GM23338 (cell line): ENCODE measurements around the gene GALNT4. TPM values are rescaled to one million over a fixed set of nuclear protein-coding genes. Genes with fewer than 3 reads are reported as not detected.

Experiments
- ATAC-seq: fragments of 200-7000 bp; cut with Tn5 transposase; 3 replicates; pipeline ENCODE4 v1.9.1; 2020
- DNase-seq: peaks from one replicate; pipeline ENCODE4 v3.0.0-alpha.2; 2015; ENCODE audit warnings: low spot score
- H2AFZ ChIP-seq: fragments of 200-600 bp; sonication (generic); 2 replicates; pipeline ENCODE4 v1.8.0; 2016; ENCODE audit warnings: antibody characterized with exemption, mild to moderate bottlenecking, moderate library complexity
- H3F3A ChIP-seq: fragments of 200-600 bp; sonication (generic); replicated peaks from 2 replicates; pipeline ENCODE4 v1.8.0; 2017; ENCODE audit warnings: antibody characterized with exemption, mixed run types, low read depth
- H3K27ac ChIP-seq: fragments of 200-600 bp; sonication (generic); 2 replicates; pipeline ENCODE4 v1.6.1; 2016; ENCODE audit warnings: low read depth
- H3K27me3 ChIP-seq: fragments of 200-600 bp; sonication (generic); 2 replicates; pipeline ENCODE4 v1.8.0; 2016; ENCODE audit warnings: mild to moderate bottlenecking, mixed run types, moderate library complexity; ENCODE audit not compliant: insufficient read depth
- H3K36me3 ChIP-seq: fragments of 200-600 bp; sonication (generic); 2 replicates; pipeline ENCODE4 v1.8.0; 2016; ENCODE audit warnings: mild to moderate bottlenecking; ENCODE audit not compliant: insufficient read depth
- H3K4me1 ChIP-seq: fragments of 200-600 bp; sonication (generic); 2 replicates; pipeline ENCODE4 v1.8.0; 2016; ENCODE audit warnings: mild to moderate bottlenecking, moderate library complexity; ENCODE audit not compliant: insufficient read depth
- H3K4me2 ChIP-seq: fragments of 200-600 bp; sonication (generic); 2 replicates; pipeline ENCODE4 v1.7.1; 2017; ENCODE audit warnings: mixed run types
- H3K4me3 ChIP-seq: fragments of 200-600 bp; sonication (generic); 2 replicates; pipeline ENCODE4 v1.6.1; 2016; ENCODE audit warnings: mixed run types
- H3K79me2 ChIP-seq: fragments of 200-600 bp; sonication (generic); replicated peaks from 2 replicates; pipeline ENCODE4 v1.8.0; 2017; ENCODE audit warnings: mild to moderate bottlenecking; ENCODE audit not compliant: insufficient read depth
- H3K9me2 ChIP-seq: fragments of 200-600 bp; sonication (generic); 2 replicates; pipeline ENCODE4 v1.8.0; 2017; ENCODE audit not compliant: insufficient read depth
- H4K20me1 ChIP-seq: fragments of 200-600 bp; sonication (generic); replicated peaks from 2 replicates; pipeline ENCODE4 v1.8.0; 2017; ENCODE audit warnings: mild to moderate bottlenecking; ENCODE audit not compliant: insufficient read depth
- H3K27ac Mint-ChIP-seq: 2 replicates; pipeline ENCODE4 v1.8.0; 2020; ENCODE audit warnings: inconsistent platforms, mild to moderate bottlenecking, moderate library complexity, mixed read lengths
- H3K27me3 Mint-ChIP-seq: 3 replicates; pipeline ENCODE4 v1.8.0; 2022; ENCODE audit warnings: low read depth, mild to moderate bottlenecking, moderate library complexity, mixed read lengths, inconsistent platforms; ENCODE audit not compliant: insufficient read depth, poor library complexity
- H3K36me3 Mint-ChIP-seq: 3 replicates; pipeline ENCODE4 v1.8.0; 2021; ENCODE audit warnings: low read depth, mild to moderate bottlenecking, inconsistent platforms, moderate library complexity, mixed read lengths
- H3K4me1 Mint-ChIP-seq: 3 replicates; pipeline ENCODE4 v1.8.0; 2020; ENCODE audit warnings: mild to moderate bottlenecking, inconsistent platforms, mixed read lengths
- H3K4me3 Mint-ChIP-seq: 3 replicates; pipeline ENCODE4 v1.8.0; 2021; ENCODE audit warnings: moderate library complexity, mild to moderate bottlenecking, inconsistent platforms, mixed read lengths
- H3K9me3 Mint-ChIP-seq: 3 replicates; pipeline ENCODE4 v1.8.0; 2020; ENCODE audit warnings: moderate library complexity, mild to moderate bottlenecking, inconsistent platforms, mixed read lengths
- CTCF ChIP-seq, 2 experiments: fragments of 200-600 bp in 1 of 2; sonication (generic) in 1 of 2; conservative IDR thresholded peaks; 2 replicates each; pipeline versions ENCODE4 v1.5.1 to v1.6.1; 2016 to 2017; ENCODE audit warnings: antibody characterized with exemption in 2 of 2, low read depth in 2 of 2, mild to moderate bottlenecking in 2 of 2, moderate library complexity in 1 of 2
- ETS1 ChIP-seq: IDR thresholded peaks from 2 replicates; pipeline ENCODE4 v1.6.1; 2016; ENCODE audit warnings: antibody characterized with exemption
- EZH2 ChIP-seq: fragments of 200-600 bp; sonication (generic); IDR thresholded peaks from one replicate; pipeline ENCODE4 v1.8.0; 2017; ENCODE audit warnings: antibody characterized with exemption, mild to moderate bottlenecking, low read depth; ENCODE audit not compliant: unreplicated experiment
- EZH2phosphoT487 ChIP-seq: fragments of 200-600 bp; sonication (generic); IDR thresholded peaks from one replicate; pipeline ENCODE4 v1.8.1; 2018; ENCODE audit warnings: antibody characterized with exemption; ENCODE audit not compliant: unreplicated experiment
- JUNB ChIP-seq: IDR thresholded peaks from one replicate; pipeline ENCODE4 v1.6.1; 2016; ENCODE audit warnings: antibody characterized with exemption; ENCODE audit not compliant: unreplicated experiment
- NANOG ChIP-seq: IDR thresholded peaks from 2 replicates; pipeline ENCODE4 v1.6.1; 2016; ENCODE audit warnings: antibody characterized with exemption, borderline replicate concordance
- POLR2AphosphoS5 ChIP-seq: IDR thresholded peaks from 2 replicates; pipeline ENCODE4 v1.6.1; 2016; ENCODE audit warnings: antibody characterized with exemption, low read depth
- STAT1 ChIP-seq: IDR thresholded peaks from one replicate; pipeline ENCODE4 v1.6.1; 2016; ENCODE audit warnings: antibody characterized with exemption; ENCODE audit not compliant: unreplicated experiment
- ZNF114 ChIP-seq: fragments of 250-450 bp; sonication (Bioruptor Pico); IDR thresholded peaks from 2 replicates; pipeline ENCODE4 v1.5.0; 2020; ENCODE audit warnings: mild to moderate bottlenecking, moderate library complexity
- ZNF331 ChIP-seq: fragments of 250-450 bp; sonication (Bioruptor Pico); IDR thresholded peaks from 2 replicates; pipeline ENCODE4 v1.5.0; 2020; ENCODE audit warnings: low read depth, mild to moderate bottlenecking, moderate library complexity
- polyA plus RNA-seq: library from polyadenylated mRNA; unstranded; fragments of >200 nt; fragmentation: Nextera tagmentation; extraction: Ambion mirVana; gene quantifications from 2 replicates; pipeline ENCODE4 v1.2.1, GENCODE V29; 2016
- total RNA-seq: library from RNA; depleted of rRNA; stranded (reverse); fragments of >200 nt; shearing (Covaris generic); gene quantifications from 2 replicates; pipeline ENCODE4 v1.2.3, GENCODE V29; 2014
- TF ChIP-seq, protein P1 (sequence below): IDR thresholded peaks from one replicate; pipeline ENCODE4 v1.6.1; 2018; ENCODE audit warnings: antibody characterized with exemption; ENCODE audit not compliant: unreplicated experiment

Gene GALNT4
- total and polyA plus RNA-seq, 2 experiments from 2014 or later: 1.1 to 2.4 TPM

- TF ChIP-seq ETS1 (no peak), EZH2 (no peak), NANOG (no peak), ZNF114 (CRISPR knock-in tag) (no peak), CTCF (conservative IDR thresholded peaks at IDR 0.05; ENCODE audit: low read depth in 2 of 2) (no peak), STAT1 (no peak), POLR2AphosphoS5 (no peak), EZH2phosphoT487 (no peak), JUNB (no peak)
- TF ChIP-seq, protein P1, sequence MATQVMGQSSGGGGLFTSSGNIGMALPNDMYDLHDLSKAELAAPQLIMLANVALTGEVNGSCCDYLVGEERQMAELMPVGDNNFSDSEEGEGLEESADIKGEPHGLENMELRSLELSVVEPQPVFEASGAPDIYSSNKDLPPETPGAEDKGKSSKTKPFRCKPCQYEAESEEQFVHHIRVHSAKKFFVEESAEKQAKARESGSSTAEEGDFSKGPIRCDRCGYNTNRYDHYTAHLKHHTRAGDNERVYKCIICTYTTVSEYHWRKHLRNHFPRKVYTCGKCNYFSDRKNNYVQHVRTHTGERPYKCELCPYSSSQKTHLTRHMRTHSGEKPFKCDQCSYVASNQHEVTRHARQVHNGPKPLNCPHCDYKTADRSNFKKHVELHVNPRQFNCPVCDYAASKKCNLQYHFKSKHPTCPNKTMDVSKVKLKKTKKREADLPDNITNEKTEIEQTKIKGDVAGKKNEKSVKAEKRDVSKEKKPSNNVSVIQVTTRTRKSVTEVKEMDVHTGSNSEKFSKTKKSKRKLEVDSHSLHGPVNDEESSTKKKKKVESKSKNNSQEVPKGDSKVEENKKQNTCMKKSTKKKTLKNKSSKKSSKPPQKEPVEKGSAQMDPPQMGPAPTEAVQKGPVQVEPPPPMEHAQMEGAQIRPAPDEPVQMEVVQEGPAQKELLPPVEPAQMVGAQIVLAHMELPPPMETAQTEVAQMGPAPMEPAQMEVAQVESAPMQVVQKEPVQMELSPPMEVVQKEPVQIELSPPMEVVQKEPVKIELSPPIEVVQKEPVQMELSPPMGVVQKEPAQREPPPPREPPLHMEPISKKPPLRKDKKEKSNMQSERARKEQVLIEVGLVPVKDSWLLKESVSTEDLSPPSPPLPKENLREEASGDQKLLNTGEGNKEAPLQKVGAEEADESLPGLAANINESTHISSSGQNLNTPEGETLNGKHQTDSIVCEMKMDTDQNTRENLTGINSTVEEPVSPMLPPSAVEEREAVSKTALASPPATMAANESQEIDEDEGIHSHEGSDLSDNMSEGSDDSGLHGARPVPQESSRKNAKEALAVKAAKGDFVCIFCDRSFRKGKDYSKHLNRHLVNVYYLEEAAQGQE: no peak
Measured at GRCh38 chr12:89476904-89477595, 47.5 kb downstream of the GALNT4 start (continued).

DNA sequence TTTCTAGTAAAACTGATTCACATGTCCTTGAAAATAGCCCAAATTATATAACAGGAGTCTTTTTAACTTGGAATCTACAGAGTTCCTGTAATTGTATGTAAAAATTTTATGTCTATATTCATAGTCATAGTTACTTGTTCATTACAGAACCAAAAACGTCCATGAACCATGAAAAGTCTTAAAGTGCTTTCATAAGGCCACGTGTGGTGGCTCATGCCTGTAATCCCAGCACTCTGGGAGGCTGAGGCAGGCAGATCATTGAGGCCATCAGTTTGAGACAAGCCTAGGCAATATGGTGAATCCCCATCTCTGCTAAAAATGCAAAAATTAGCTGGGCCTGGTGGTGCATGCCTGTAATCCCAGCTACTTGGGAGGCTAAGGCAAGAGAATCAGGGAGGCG is 48.4 kb downstream of the GALNT4 start:
- H3K27me3 Mint-ChIP-seq: no peaks in the 10 kb centered on the region
- H3K27me3 ChIP-seq: no peaks in the 10 kb centered on the region
- no peak overlapping the region for H3K27ac Mint-ChIP-seq
- 0 out of 2 replicates have a peak, but pooled peaks cover 4% of the 10 kb centered on the region for H3K9me2 ChIP-seq
- no peaks in the 10 kb centered on the region for H3K79me2 ChIP-seq
- no peak for ATAC-seq
- no peak overlapping the region for H3K4me3 ChIP-seq
- no peak overlapping the region for H2AFZ ChIP-seq
- DNase-seq: no peak
- H3F3A ChIP-seq: no peaks in the 10 kb centered on the region
- H3K4me3 Mint-ChIP-seq: no peak overlapping the region
- H3K9me3 Mint-ChIP-seq: no peaks in the 10 kb centered on the region
- no peaks in the 10 kb centered on the region for H3K36me3 Mint-ChIP-seq
- H3K4me1 Mint-ChIP-seq: no peaks in the 10 kb centered on the region
- H4K20me1 ChIP-seq: no peaks in the 10 kb centered on the region
- no peak overlapping the region for H3K27ac ChIP-seq
- H3K4me1 ChIP-seq: no peaks in the 10 kb centered on the region
- no peaks in the 10 kb centered on the region for H3K36me3 ChIP-seq
- no peak overlapping the region for H3K4me2 ChIP-seq
- no peak for TF ChIP-seq ZNF331
- TF ChIP-seq ZNF114 (CRISPR knock-in tag): no peak
- no peak for TF ChIP-seq EZH2
- TF ChIP-seq, protein P1: no peak
- TF ChIP-seq ETS1: no peak
- no peak for TF ChIP-seq CTCF (conservative IDR thresholded peaks at IDR 0.05; ENCODE audit: low read depth in 2 of 2)
